SKM-1 (cell line): ENCODE data around the gene GAPDH.

Experiments
- DNase-seq: peaks from one replicate; lab custom pipeline; 2025; ENCODE audit not compliant: unreplicated experiment; lab: John Stamatoyannopoulos, UW

GAPDH gene

DNA sequence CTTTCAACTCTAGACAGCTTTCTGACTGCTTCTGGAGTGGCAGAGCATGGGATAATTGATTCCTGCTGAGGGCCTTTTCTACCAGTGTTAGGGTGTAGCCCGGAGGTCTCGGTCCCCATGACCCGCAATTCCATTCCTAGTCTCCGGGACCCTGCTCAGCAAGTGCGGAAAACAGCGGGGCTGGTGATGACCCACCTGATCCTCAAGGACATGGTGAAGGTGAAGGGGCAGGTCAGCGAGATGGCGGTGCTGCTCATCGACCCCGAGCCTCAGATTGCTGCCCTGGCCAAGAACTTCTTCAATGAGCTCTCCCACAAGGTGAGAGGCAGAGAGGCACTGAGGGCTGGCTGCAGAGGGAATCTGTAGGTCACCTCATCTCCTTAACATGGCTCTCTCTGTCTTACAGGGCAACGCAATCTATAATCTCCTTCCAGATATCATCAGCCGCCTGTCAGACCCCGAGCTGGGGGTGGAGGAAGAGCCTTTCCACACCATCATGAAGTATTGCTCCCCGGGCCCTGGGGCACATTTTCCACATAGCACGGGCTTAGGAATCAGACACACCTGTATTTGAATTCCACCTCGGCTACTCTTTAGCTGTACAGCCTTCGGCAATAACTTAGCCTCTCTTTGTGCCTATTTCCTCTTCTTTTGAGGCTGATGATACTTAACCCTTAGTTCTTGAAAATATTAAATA lies 5.6 kb upstream of the GAPDH start:
- DNase-seq: no peak

DNA sequence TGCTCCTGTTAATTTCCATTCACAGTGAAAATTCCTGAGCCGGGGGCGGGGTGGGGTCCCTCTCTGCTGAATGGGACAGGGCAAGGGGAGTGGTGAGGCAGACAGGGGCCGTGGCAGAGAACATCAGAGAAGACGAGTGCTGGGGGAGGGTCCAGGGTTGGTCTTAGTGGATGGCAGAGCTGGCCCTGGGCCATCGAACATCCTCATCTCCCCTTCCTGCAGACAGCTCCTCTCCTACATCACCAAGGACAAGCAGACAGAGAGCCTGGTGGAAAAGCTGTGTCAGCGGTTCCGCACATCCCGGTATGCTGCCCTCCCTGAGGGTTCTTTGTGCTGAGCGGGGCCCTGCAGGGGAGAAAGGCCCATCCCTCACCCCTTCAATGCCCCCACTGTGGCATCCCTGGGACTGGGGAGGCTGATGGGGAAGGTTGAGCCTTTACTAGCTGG lies 5.0 kb upstream of the GAPDH start:
- no peak for DNase-seq

- DNase-seq: no peak
Observed at GRCh38 chr12:6530576-6531260, 3.6 kb upstream of the GAPDH start.

GRCh38 chr12:6532051-6532926 lies 2.0 kb upstream of the GAPDH start:
- DNase-seq: peak; percentile 3

- DNase-seq: no peak
Observed at GRCh38 chr12:6532927-6533652, 1.2 kb upstream of the GAPDH start.

GRCh38 chr12:6533653-6533922 lies 729 bp upstream of the GAPDH start:
- DNase-seq: no peak

- DNase-seq: no peak
Observed at GRCh38 chr12:6534695-6534944, 303 bp downstream of the GAPDH start.

DNA sequence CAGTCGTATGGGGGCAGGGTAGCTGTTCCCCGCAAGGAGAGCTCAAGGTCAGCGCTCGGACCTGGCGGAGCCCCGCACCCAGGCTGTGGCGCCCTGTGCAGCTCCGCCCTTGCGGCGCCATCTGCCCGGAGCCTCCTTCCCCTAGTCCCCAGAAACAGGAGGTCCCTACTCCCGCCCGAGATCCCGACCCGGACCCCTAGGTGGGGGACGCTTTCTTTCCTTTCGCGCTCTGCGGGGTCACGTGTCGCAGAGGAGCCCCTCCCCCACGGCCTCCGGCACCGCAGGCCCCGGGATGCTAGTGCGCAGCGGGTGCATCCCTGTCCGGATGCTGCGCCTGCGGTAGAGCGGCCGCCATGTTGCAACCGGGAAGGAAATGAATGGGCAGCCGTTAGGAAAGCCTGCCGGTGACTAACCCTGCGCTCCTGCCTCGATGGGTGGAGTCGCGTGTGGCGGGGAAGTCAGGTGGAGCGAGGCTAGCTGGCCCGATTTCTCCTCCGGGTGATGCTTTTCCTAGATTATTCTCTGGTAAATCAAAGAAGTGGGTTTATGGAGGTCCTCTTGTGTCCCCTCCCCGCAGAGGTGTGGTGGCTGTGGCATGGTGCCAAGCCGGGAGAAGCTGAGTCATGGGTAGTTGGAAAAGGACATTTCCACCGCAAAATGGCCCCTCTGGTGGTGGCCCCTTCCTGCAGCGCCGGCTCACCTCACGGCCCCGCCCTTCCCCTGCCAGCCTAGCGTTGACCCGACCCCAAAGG lies 804 bp downstream of the GAPDH start:
- peak; percentile 27 for DNase-seq

- no peak for DNase-seq
Observed at GRCh38 chr12:6535697-6535946, 1.3 kb downstream of the GAPDH start.

- DNase-seq: no peak
Observed at GRCh38 chr12:6535960-6536847, 1.9 kb downstream of the GAPDH start.

DNA sequence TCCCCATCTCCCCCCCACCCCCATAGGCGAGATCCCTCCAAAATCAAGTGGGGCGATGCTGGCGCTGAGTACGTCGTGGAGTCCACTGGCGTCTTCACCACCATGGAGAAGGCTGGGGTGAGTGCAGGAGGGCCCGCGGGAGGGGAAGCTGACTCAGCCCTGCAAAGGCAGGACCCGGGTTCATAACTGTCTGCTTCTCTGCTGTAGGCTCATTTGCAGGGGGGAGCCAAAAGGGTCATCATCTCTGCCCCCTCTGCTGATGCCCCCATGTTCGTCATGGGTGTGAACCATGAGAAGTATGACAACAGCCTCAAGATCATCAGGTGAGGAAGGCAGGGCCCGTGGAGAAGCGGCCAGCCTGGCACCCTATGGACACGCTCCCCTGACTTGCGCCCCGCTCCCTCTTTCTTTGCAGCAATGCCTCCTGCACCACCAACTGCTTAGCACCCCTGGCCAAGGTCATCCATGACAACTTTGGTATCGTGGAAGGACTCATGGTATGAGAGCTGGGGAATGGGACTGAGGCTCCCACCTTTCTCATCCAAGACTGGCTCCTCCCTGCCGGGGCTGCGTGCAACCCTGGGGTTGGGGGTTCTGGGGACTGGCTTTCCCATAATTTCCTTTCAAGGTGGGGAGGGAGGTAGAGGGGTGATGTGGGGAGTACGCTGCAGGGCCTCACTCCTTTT lies 2.7 kb downstream of the GAPDH start:
- no peak for DNase-seq

- DNase-seq: peak; percentile 7
Observed at GRCh38 chr12:6537580-6538419, 3.5 kb downstream of the GAPDH start.

DNA sequence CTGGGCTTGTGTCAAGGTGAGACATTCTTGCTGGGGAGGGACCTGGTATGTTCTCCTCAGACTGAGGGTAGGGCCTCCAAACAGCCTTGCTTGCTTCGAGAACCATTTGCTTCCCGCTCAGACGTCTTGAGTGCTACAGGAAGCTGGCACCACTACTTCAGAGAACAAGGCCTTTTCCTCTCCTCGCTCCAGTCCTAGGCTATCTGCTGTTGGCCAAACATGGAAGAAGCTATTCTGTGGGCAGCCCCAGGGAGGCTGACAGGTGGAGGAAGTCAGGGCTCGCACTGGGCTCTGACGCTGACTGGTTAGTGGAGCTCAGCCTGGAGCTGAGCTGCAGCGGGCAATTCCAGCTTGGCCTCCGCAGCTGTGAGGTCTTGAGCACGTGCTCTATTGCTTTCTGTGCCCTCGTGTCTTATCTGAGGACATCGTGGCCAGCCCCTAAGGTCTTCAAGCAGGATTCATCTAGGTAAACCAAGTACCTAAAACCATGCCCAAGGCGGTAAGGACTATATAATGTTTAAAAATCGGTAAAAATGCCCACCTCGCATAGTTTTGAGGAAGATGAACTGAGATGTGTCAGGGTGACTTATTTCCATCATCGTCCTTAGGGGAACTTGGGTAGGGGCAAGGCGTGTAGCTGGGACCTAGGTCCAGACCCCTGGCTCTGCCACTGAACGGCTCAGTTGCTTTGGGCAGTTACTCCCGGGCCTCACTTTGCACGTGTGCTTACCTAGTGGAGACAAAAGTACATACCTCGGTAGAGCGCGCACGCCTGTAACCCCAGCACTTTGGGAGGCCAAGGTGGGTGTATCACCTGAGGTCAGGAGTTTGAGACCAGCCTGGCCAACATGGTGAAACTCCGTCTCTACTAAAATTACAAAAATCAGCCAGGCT lies 4.3 kb downstream of the GAPDH start:
- no peak for DNase-seq

GRCh38 chr12:6539314-6539682 lies 5.0 kb downstream of the GAPDH start:
- DNase-seq: no peak

GRCh38 chr12:6539707-6540134 lies 5.4 kb downstream of the GAPDH start:
- DNase-seq: no peak

DNA sequence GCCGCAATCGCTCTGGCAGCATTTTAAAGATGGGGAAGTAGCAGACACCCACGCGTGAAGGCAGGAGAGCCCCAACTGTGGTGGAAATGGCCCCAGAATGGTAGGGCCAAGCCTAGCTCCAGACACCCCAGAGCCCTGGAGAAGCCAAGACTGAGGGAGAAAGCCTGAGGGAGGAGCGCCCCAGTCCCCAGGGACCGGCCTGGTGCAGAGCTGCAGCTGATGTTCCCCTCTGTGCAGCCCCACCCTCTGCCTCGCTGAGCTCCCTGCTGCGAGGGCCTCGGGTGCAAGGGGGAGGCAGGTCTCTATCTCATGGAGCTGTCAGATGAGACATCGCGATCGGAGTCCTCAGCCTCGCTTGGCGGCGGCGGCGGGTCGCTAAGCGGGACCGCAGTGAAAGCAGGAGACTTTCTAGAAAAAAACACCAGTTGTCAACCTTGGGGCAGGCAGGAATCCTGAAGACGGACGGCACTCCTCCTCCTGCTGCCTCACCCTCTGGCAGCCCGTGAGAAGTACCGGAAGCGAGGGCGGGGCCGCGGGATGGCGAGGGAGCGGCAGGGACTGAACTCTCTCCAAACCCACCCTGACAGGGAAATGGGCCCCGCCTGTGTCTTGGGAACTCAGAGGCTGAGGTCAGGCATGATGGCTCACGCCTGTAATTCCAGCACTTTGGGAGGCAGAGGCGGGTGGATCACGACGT lies 6.0 kb downstream of the GAPDH start:
- no peak for DNase-seq
